H1 (cell line): Measurements from ENCODE around the gene SPSB1. TPM values are rescaled to one million over a fixed set of nuclear protein-coding genes. Genes with fewer than 3 reads are reported as not detected.

Experiments
- JUND ChIP-seq: IDR thresholded peaks from 2 replicates; pipeline ENCODE4 v1.6.1; 2011; ENCODE audit warnings: mild to moderate bottlenecking, improper control_type of control experiment, low read length
- polyA plus RNA-seq, 7 experiments: library from polyadenylated mRNA; depleted of rRNA in 3 of 7; stranded (reverse) in 5 of 7; unstranded in 2 of 7; fragments of >200 nt in 5 of 7; fragments of 200-250 nt in 2 of 7; gene quantifications; 1 replicate in 5 of 7; 2 replicates in 1 of 7; 4 replicates in 1 of 7; pipeline versions ENCODE4 v1.2.1 to v1.2.3, GENCODE V29; 2011 to 2013; ENCODE audit warnings: missing spikeins in 2 of 7, mixed read lengths in 2 of 7
- total RNA-seq: library from RNA; stranded (reverse); fragmentation: NEBNext Ultra II Directional; extraction: Animal tissue kit (Norgen Biotek cat#: 25700); gene quantifications from 2 replicates; pipeline ENCODE4 v1.2.1, GENCODE V29; 2021

Gene SPSB1
- total and polyA plus RNA-seq, 2 of the 8 experiments (the other 6 are each of a cell fraction or from before 2014, with no cell fraction given) = 5.3 to 6.4 TPM

GRCh38 chr1:9367806-9368205, 75.1 kb downstream of the SPSB1 start (continued):
- TF ChIP-seq JUND = no peak
